ENCODE measurements around the gene NCOA7.

DNA sequence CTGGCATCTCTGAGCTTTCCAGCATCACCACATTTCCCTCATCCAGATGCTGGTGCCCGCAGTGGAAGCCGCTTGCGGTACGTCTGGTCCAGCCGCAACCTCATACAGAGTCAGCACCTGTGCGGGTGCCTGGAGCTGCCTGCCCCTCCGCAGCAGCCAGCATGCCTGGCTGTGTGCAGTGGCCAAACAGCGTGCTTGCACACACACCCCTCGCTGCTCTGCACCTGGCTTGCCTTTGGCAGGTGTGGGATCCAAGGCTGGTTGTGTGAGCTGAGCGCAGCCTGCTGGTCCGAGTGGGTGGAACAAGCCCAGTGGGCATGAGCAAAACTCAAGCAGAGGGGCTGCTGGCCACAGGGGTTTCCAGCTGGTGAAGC is 162.7 kb downstream of the NCOA7 start:
- TF ChIP-seq, protein P1, sequence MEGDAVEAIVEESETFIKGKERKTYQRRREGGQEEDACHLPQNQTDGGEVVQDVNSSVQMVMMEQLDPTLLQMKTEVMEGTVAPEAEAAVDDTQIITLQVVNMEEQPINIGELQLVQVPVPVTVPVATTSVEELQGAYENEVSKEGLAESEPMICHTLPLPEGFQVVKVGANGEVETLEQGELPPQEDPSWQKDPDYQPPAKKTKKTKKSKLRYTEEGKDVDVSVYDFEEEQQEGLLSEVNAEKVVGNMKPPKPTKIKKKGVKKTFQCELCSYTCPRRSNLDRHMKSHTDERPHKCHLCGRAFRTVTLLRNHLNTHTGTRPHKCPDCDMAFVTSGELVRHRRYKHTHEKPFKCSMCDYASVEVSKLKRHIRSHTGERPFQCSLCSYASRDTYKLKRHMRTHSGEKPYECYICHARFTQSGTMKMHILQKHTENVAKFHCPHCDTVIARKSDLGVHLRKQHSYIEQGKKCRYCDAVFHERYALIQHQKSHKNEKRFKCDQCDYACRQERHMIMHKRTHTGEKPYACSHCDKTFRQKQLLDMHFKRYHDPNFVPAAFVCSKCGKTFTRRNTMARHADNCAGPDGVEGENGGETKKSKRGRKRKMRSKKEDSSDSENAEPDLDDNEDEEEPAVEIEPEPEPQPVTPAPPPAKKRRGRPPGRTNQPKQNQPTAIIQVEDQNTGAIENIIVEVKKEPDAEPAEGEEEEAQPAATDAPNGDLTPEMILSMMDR (IDR thresholded peaks at IDR 0.05; ENCODE audit: borderline replicate concordance, extremely low read depth, low read length, poor library complexity, severe bottlenecking) = no peak
- TF ChIP-seq EZH2 (IDR thresholded peaks at IDR 0.05; ENCODE audit: borderline replicate concordance, low read depth, low read length, severe bottlenecking) = no peak

Data from DND-41 (cell line).